ENCODE results near the gene TAS1R3.

DNA sequence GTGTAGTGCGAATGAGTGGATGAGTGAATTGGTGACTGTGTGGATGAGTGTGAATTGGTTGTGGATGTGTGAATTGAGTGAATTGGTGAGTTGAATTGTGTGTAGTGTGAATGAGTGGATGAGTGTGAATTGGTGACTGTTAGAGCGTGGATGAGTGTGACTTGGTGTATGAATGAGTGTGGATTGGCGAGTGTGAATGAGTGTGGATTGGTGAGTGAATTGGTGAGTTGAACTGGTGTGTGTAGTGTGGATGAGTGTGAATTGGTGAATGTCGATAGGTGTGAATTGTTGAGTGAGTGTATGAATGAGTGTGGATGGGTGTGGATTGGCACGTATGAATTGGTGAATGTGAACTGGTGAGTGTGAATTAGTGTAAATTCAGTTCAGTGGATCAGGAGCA lies 36.2 kb downstream of the TAS1R3 start:
- TF ChIP-seq ZFP3 (CRISPR knock-in tag; IDR thresholded peaks at IDR 0.05) (no peak), ZFP30 (CRISPR knock-in tag; IDR thresholded peaks at IDR 0.05) (no peak)
- TF ChIP-seq, protein P1, sequence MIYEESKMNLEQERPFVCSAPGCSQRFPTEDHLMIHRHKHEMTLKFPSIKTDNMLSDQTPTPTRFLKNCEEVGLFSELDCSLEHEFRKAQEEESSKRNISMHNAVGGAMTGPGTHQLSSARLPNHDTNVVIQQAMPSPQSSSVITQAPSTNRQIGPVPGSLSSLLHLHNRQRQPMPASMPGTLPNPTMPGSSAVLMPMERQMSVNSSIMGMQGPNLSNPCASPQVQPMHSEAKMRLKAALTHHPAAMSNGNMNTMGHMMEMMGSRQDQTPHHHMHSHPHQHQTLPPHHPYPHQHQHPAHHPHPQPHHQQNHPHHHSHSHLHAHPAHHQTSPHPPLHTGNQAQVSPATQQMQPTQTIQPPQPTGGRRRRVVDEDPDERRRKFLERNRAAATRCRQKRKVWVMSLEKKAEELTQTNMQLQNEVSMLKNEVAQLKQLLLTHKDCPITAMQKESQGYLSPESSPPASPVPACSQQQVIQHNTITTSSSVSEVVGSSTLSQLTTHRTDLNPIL (CRISPR knock-in tag; IDR thresholded peaks at IDR 0.05; ENCODE audit: low read depth) = no peak
- TF ChIP-seq, protein P2, sequence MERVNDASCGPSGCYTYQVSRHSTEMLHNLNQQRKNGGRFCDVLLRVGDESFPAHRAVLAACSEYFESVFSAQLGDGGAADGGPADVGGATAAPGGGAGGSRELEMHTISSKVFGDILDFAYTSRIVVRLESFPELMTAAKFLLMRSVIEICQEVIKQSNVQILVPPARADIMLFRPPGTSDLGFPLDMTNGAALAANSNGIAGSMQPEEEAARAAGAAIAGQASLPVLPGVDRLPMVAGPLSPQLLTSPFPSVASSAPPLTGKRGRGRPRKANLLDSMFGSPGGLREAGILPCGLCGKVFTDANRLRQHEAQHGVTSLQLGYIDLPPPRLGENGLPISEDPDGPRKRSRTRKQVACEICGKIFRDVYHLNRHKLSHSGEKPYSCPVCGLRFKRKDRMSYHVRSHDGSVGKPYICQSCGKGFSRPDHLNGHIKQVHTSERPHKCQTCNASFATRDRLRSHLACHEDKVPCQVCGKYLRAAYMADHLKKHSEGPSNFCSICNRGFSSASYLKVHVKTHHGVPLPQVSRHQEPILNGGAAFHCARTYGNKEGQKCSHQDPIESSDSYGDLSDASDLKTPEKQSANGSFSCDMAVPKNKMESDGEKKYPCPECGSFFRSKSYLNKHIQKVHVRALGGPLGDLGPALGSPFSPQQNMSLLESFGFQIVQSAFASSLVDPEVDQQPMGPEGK (CRISPR knock-in tag; IDR thresholded peaks at IDR 0.05; ENCODE audit: borderline replicate concordance) = no peak
